Caco-2 (cell line): Measurements from ENCODE around the gene IFT20. TPM values are rescaled to one million over a fixed set of nuclear protein-coding genes. Genes with fewer than 3 reads are reported as not detected.

Source experiments
- BruUV-seq: library from RNA; stranded (reverse); fragments of 400-500 nt; replicated peaks from 2 replicates; lab custom pipeline; 2021; lab: Mats Ljungman, UMichigan
- CTCF ChIA-PET: fragments of 300-600 bp; sonication (Branson Sonifier 250); formaldehyde crosslinking; loops from one replicate; lab custom pipeline; 2022; ENCODE audit warnings: antibody characterized with exemption; lab: Charles Lee
- POLR2A ChIA-PET: fragments of 300-600 bp; sonication (Branson Sonifier 250); formaldehyde crosslinking; loops from one replicate; lab custom pipeline; 2022; ENCODE audit warnings: antibody characterized with exemption; lab: Charles Lee
- DNase-seq, 2 experiments: peaks; one replicate each; pipeline versions ENCODE4 v3.0.0 to v3.0.0-alpha.2; 2020 to 2022
- H3K27me3 ChIP-seq: replicated peaks from 2 replicates; pipeline ENCODE4 v1.6.0; 2011; ENCODE audit warnings: low read length; ENCODE audit not compliant: control insufficient read depth, insufficient read depth
- H3K36me3 ChIP-seq: 2 replicates; pipeline ENCODE4 v1.5.1; 2011; ENCODE audit warnings: low read length; ENCODE audit not compliant: control insufficient read depth, insufficient read depth
- H3K4me1 ChIP-seq: fragments of 250-450 bp; sonication (Bioruptor Pico); 2 replicates; pipeline ENCODE4 v1.5.1; 2020; ENCODE audit warnings: mild to moderate bottlenecking
- H3K4me3 ChIP-seq: 2 replicates; pipeline ENCODE4 v1.5.1; 2011; ENCODE audit warnings: low read depth, mild to moderate bottlenecking, control low read depth, low read length
- H3K9me3 ChIP-seq: fragments of 250-450 bp; sonication (Bioruptor Pico); 2 replicates; pipeline ENCODE4 v1.5.1; 2020; ENCODE audit warnings: mild to moderate bottlenecking, moderate library complexity
- H3K27ac Mint-ChIP-seq: one replicate; pipeline ENCODE4 v1.8.0; 2022; ENCODE audit warnings: mixed read lengths; ENCODE audit not compliant: unreplicated experiment
- H3K27me3 Mint-ChIP-seq: one replicate; pipeline ENCODE4 v1.8.0; 2022; ENCODE audit warnings: mixed read lengths; ENCODE audit not compliant: insufficient read depth, unreplicated experiment
- H3K36me3 Mint-ChIP-seq: one replicate; pipeline ENCODE4 v1.8.0; 2022; ENCODE audit warnings: mild to moderate bottlenecking, mixed read lengths; ENCODE audit not compliant: insufficient read depth, unreplicated experiment
- H3K4me1 Mint-ChIP-seq: one replicate; pipeline ENCODE4 v1.8.0; 2022; ENCODE audit warnings: low read depth, mixed read lengths; ENCODE audit not compliant: unreplicated experiment
- H3K4me3 Mint-ChIP-seq: one replicate; pipeline ENCODE4 v1.8.0; 2022; ENCODE audit warnings: mild to moderate bottlenecking, moderate library complexity, mixed read lengths; ENCODE audit not compliant: unreplicated experiment
- H3K9me3 Mint-ChIP-seq: one replicate; pipeline ENCODE4 v1.8.0; 2022; ENCODE audit warnings: mixed read lengths; ENCODE audit not compliant: unreplicated experiment
- intact Hi-C: fragments of 100-400 bp; cut with micrococcal nuclease; formaldehyde crosslinking; loops from one replicate; pipeline ENCODE4 v1.10.0; 2022; ENCODE audit not compliant: unreplicated experiment
- total RNA-seq: library from RNA; stranded (reverse); gene quantifications from 2 replicates; pipeline ENCODE4 v1.2.3, GENCODE V29; 2022
- TF ChIP-seq, protein P1 (sequence below), 2 experiments: fragments of 200-600 bp in 1 of 2; IDR thresholded peaks; 1 replicate in 1 of 2; 2 replicates in 1 of 2; pipeline versions ENCODE4 v1.5.1 to v1.8.0; 2011 to 2022; ENCODE audit warnings: antibody characterized with exemption in 1 of 2, control low read depth in 1 of 2, inconsistent platforms in 1 of 2, low read depth in 1 of 2, low read length in 1 of 2, mild to moderate bottlenecking in 1 of 2, moderate library complexity in 1 of 2; ENCODE audit not compliant: insufficient read depth in 1 of 2, severe bottlenecking in 1 of 2, unreplicated experiment in 1 of 2

IFT20 gene
- total RNA-seq, 1 experiment from 2014 or later = 89.9 TPM

- intact Hi-C loops = loop anchor here (10.0 kb wide), 1 partner anchor 243 kb away; the partner anchor contains the start of genes ALDOC and PIGS
Measured at GRCh38 chr17:28331891-28332420, 3.3 kb downstream of the IFT20 start.

GRCh38 chr17:28330671-28331070 is 4.6 kb downstream of the IFT20 start:
- intact Hi-C loops = loop anchor here (10.0 kb wide), 1 partner anchor 244 kb away; the partner anchor contains the start of genes ALDOC and PIGS
- H3K9me3 ChIP-seq = no peaks in the 10 kb centered on the region
- peaks cover 17% of the 10 kb centered on the region for H3K36me3 ChIP-seq
- ChIA-PET POLR2A (interaction anchor here (1.0 kb wide), 1 partner anchor 12 kb away, joined by 4 read pairs; the partner anchor contains the start of gene TMEM97), CTCF (interaction anchor here (0.6 to 1.3 kb wide), 4 partner anchors 9 to 27 kb away, joined by 3 to 4 read pairs (median 4); no protein-coding TSS in a partner anchor)
- H3K27me3 ChIP-seq = no peaks in the 10 kb centered on the region
- TF ChIP-seq, protein P1, sequence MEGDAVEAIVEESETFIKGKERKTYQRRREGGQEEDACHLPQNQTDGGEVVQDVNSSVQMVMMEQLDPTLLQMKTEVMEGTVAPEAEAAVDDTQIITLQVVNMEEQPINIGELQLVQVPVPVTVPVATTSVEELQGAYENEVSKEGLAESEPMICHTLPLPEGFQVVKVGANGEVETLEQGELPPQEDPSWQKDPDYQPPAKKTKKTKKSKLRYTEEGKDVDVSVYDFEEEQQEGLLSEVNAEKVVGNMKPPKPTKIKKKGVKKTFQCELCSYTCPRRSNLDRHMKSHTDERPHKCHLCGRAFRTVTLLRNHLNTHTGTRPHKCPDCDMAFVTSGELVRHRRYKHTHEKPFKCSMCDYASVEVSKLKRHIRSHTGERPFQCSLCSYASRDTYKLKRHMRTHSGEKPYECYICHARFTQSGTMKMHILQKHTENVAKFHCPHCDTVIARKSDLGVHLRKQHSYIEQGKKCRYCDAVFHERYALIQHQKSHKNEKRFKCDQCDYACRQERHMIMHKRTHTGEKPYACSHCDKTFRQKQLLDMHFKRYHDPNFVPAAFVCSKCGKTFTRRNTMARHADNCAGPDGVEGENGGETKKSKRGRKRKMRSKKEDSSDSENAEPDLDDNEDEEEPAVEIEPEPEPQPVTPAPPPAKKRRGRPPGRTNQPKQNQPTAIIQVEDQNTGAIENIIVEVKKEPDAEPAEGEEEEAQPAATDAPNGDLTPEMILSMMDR (IDR thresholded peaks at IDR 0.05; ENCODE audit: insufficient read depth in 1 of 2, low read depth in 1 of 2, low read length in 1 of 2, severe bottlenecking in 1 of 2, unreplicated experiment in 1 of 2) = no peak
- Mint-ChIP-seq H3K4me1 (peaks cover 45% of the 10 kb centered on the region), H3K36me3 (peaks cover 84% of the 10 kb centered on the region), H3K9me3 (no peaks in the 10 kb centered on the region), H3K27ac (no peak overlapping the region), H3K27me3 (no peaks in the 10 kb centered on the region), H3K4me3 (no peak overlapping the region)
- H3K4me3 ChIP-seq = no peak overlapping the region
- DNase-seq = peak in 1 of 2 experiments; percentile 42
- H3K4me1 ChIP-seq = peaks cover 41% of the 10 kb centered on the region
- BruUV-seq = no TSS peak

More at GRCh38 chr17:28331891-28332420, 3.3 kb downstream of the IFT20 start:
- ChIA-PET CTCF (interaction anchor here (1.1 to 1.3 kb wide), 2 partner anchors 12 to 26 kb away, joined by 4 read pairs; no protein-coding TSS in a partner anchor), POLR2A (interaction anchor here (0.6 kb wide), 1 partner anchor 67 kb away, joined by 3 read pairs; no protein-coding TSS in a partner anchor)
- no peaks in the 10 kb centered on the region for H3K9me3 ChIP-seq
- no TSS peak for BruUV-seq
- H3K36me3 Mint-ChIP-seq = peaks cover 82% of the 10 kb centered on the region
- TF ChIP-seq, protein P1 (IDR thresholded peaks at IDR 0.05; ENCODE audit: insufficient read depth in 1 of 2, low read depth in 1 of 2, low read length in 1 of 2, severe bottlenecking in 1 of 2, unreplicated experiment in 1 of 2) = no peak
- no peaks in the 10 kb centered on the region for H3K27me3 ChIP-seq
- H3K9me3 Mint-ChIP-seq = no peaks in the 10 kb centered on the region
- no peak overlapping the region for H3K27ac Mint-ChIP-seq
- peaks cover 37% of the 10 kb centered on the region for H3K4me1 Mint-ChIP-seq
- peak in 1 of 2 experiments; percentile 47 for DNase-seq
- peaks cover 10% of the 10 kb centered on the region for H3K36me3 ChIP-seq
- no peak overlapping the region for H3K4me3 ChIP-seq
- H3K27me3 Mint-ChIP-seq = no peaks in the 10 kb centered on the region
- H3K4me3 Mint-ChIP-seq = peak overlapping the region; percentile 2
- H3K4me1 ChIP-seq = peaks cover 40% of the 10 kb centered on the region

DNA sequence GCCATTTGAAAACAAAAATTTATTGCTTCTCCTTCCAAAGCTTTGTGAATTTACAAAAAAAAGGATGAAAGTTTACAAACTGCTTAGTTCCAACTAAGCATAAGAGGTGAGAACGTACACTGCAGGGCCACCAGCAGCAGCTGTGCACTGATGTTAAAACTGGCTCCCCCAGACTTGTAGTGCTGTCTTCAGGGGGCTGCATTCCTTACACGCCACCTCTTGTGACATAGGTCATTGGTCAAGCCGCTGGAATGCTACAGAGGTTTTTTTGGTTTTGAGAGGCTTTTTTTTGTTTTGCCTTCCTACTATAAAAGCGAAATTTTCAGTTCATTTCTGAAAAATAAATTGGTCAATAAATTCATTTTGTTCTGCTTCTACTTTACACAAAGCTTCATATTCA is 6.9 kb downstream of the IFT20 start:
- H3K9me3 ChIP-seq = no peaks in the 10 kb centered on the region
- TF ChIP-seq, protein P1 (IDR thresholded peaks at IDR 0.05; ENCODE audit: insufficient read depth in 1 of 2, low read depth in 1 of 2, low read length in 1 of 2, severe bottlenecking in 1 of 2, unreplicated experiment in 1 of 2) = no peak
- H3K9me3 Mint-ChIP-seq = no peaks in the 10 kb centered on the region
- H3K36me3 ChIP-seq = peaks cover 19% of the 10 kb centered on the region
- H3K27me3 ChIP-seq = no peaks in the 10 kb centered on the region
- H3K27me3 Mint-ChIP-seq = no peaks in the 10 kb centered on the region
- BruUV-seq = TSS peak; percentile 1
- intact Hi-C loops = loop anchor here (10.0 kb wide), 1 partner anchor 234 kb away; no protein-coding TSS in a partner anchor
- ChIA-PET POLR2A (interaction anchor here (0.5 kb wide), 1 partner anchor 86 kb away, joined by 4 read pairs; no protein-coding TSS in a partner anchor), CTCF (interaction anchor here (0.6 kb wide), 1 partner anchor 45 kb away, joined by 3 read pairs; no protein-coding TSS in a partner anchor)
- DNase-seq = peak; percentile 69 to 70
- H3K36me3 Mint-ChIP-seq = peaks cover 81% of the 10 kb centered on the region
- H3K27ac Mint-ChIP-seq = peak overlapping the region; percentile 37
- H3K4me3 Mint-ChIP-seq = no peak overlapping the region
- H3K4me1 Mint-ChIP-seq = peaks cover 47% of the 10 kb centered on the region
- H3K4me3 ChIP-seq = no peak overlapping the region
- H3K4me1 ChIP-seq = peaks cover 55% of the 10 kb centered on the region
